ENCODE data around the gene SEMA3A.
"Not testable (repeated sequence)": the region's sequence is repeated elsewhere in the genome, so short reads cannot be mapped to it uniquely, and the experiment has no call there.

SEMA3A gene

GRCh38 chr7:84152995-84153394 is 41.6 kb downstream of the SEMA3A start:
- no peak for DNase-seq

GRCh38 chr7:84150370-84150769 is 44.2 kb downstream of the SEMA3A start:
- DNase-seq, result not testable (repeated sequence)

- DNase-seq, result no peak
These were observed 45.0 kb downstream of the SEMA3A start for GRCh38 chr7:84149573-84149972.

- no peak for DNase-seq
These were observed 48.7 kb downstream of the SEMA3A start for GRCh38 chr7:84145892-84146291.

- no peak for DNase-seq
These were observed 49.7 kb downstream of the SEMA3A start for GRCh38 chr7:84144935-84145334.

GRCh38 chr7:84144480-84144879 is 50.1 kb downstream of the SEMA3A start:
- no peak for DNase-seq

- DNase-seq, result no peak
These were observed 51.9 kb downstream of the SEMA3A start for GRCh38 chr7:84142726-84143125.

GRCh38 chr7:84139986-84140729 is 54.4 kb downstream of the SEMA3A start:
- no peak for DNase-seq

GRCh38 chr7:84138411-84138810 is 56.2 kb downstream of the SEMA3A start:
- no peak for DNase-seq

GRCh38 chr7:84137812-84138211 is 56.8 kb downstream of the SEMA3A start:
- no peak for DNase-seq

GRCh38 chr7:84136809-84137208 is 57.8 kb downstream of the SEMA3A start:
- DNase-seq, result no peak

- DNase-seq, result no peak
These were observed 58.3 kb downstream of the SEMA3A start for GRCh38 chr7:84136336-84136735.

GRCh38 chr7:84134169-84134568 is 60.4 kb downstream of the SEMA3A start:
- DNase-seq, result no peak

GRCh38 chr7:84125654-84126053 is 68.9 kb downstream of the SEMA3A start:
- no peak for DNase-seq

- no peak for DNase-seq
These were observed 70.5 kb downstream of the SEMA3A start for GRCh38 chr7:84123965-84124547.

GRCh38 chr7:84122582-84123360 is 71.8 kb downstream of the SEMA3A start:
- no peak for DNase-seq

- no peak for DNase-seq
These were observed 77.3 kb downstream of the SEMA3A start for GRCh38 chr7:84117304-84117703.

GRCh38 chr7:84113906-84114850 is 80.4 kb downstream of the SEMA3A start:
- DNase-seq, result no peak

- DNase-seq, result no peak
These were observed 81.3 kb downstream of the SEMA3A start for GRCh38 chr7:84113286-84113685.

GRCh38 chr7:84112771-84113170 is 81.8 kb downstream of the SEMA3A start:
- no peak for DNase-seq

- DNase-seq, result no peak
These were observed 82.7 kb downstream of the SEMA3A start for GRCh38 chr7:84111842-84112241.

- no peak for DNase-seq
These were observed 84.2 kb downstream of the SEMA3A start for GRCh38 chr7:84110400-84110799.

GRCh38 chr7:84108787-84109186 is 85.8 kb downstream of the SEMA3A start:
- no peak for DNase-seq
